Activated naive CD4-positive, alpha-beta T cell (primary cell): ENCODE data around the gene CACHD1.

Source experiments
- DNase-seq, 4 experiments: peaks; one replicate each; lab custom pipeline; 2025; lab: John Stamatoyannopoulos, UW

Gene CACHD1

GRCh38 chr1:64469977-64470664, at the start of gene CACHD1:
Gene CACHD1 (plus strand): TSS chr1:64470129. CDS start chr1:64470745, 616 bp downstream.
- peak in 3 of 4 experiments; percentile 20 to 74 (median 57) for DNase-seq

- DNase-seq, result no peak
These were observed 48.6 kb upstream of the CACHD1 start for GRCh38 chr1:64421377-64421776.

GRCh38 chr1:64423526-64423925, 46.4 kb upstream of the CACHD1 start:
- DNase-seq, result no peak

- no peak for DNase-seq
These were observed 45.5 kb upstream of the CACHD1 start for GRCh38 chr1:64424412-64424811.

GRCh38 chr1:64425521-64425920, 44.4 kb upstream of the CACHD1 start:
- no peak for DNase-seq

- DNase-seq, result no peak
These were observed 43.2 kb upstream of the CACHD1 start for GRCh38 chr1:64426681-64427080.

- DNase-seq, result no peak
These were observed 42.0 kb upstream of the CACHD1 start for GRCh38 chr1:64427879-64428278.

- no peak for DNase-seq
These were observed 36.6 kb upstream of the CACHD1 start for GRCh38 chr1:64433308-64433707.

GRCh38 chr1:64433747-64434146, 36.2 kb upstream of the CACHD1 start:
- DNase-seq, result no peak

GRCh38 chr1:64435000-64435399, 34.9 kb upstream of the CACHD1 start:
- DNase-seq, result no peak

- no peak for DNase-seq
These were observed 32.5 kb upstream of the CACHD1 start for GRCh38 chr1:64437453-64437852.

- no peak for DNase-seq
These were observed 29.6 kb upstream of the CACHD1 start for GRCh38 chr1:64440183-64440826.

- DNase-seq, result no peak
These were observed 18.5 kb upstream of the CACHD1 start for GRCh38 chr1:64451440-64451839.

GRCh38 chr1:64453688-64454087, 16.2 kb upstream of the CACHD1 start:
- DNase-seq, result no peak

GRCh38 chr1:64458915-64459314, 11.0 kb upstream of the CACHD1 start:
- no peak for DNase-seq

- DNase-seq, result no peak
These were observed 10.2 kb upstream of the CACHD1 start for GRCh38 chr1:64459743-64460142.

GRCh38 chr1:64466033-64466432, 3.9 kb upstream of the CACHD1 start:
- no peak for DNase-seq

- no peak for DNase-seq
These were observed 583 bp upstream of the CACHD1 start for GRCh38 chr1:64469116-64469976.

GRCh38 chr1:64470665-64471217, 812 bp downstream of the CACHD1 start:
- no peak for DNase-seq

GRCh38 chr1:64471218-64472039, 1.5 kb downstream of the CACHD1 start:
- peak in 1 of 4 experiments; percentile 8 for DNase-seq

- no peak for DNase-seq
These were observed 2.1 kb downstream of the CACHD1 start for GRCh38 chr1:64472040-64472376.

GRCh38 chr1:64472805-64473204, 2.9 kb downstream of the CACHD1 start:
- DNase-seq, result no peak
